IMR-90 (cell line): Measurements from ENCODE around the gene SLAMF1. TPM values are rescaled to one million over a fixed set of nuclear protein-coding genes. Genes with fewer than 3 reads are reported as not detected.

Experiments
- ATAC-seq: fragments of 200-7000 bp; cut with Tn5 transposase; 2 replicates; pipeline ENCODE4 v1.9.1; 2020; ENCODE audit warnings: low read depth, mild to moderate bottlenecking, moderate library complexity
- Bru-seq: library from RNA; stranded (reverse); fragments of 400-500 nt; gene quantifications from one replicate; lab custom pipeline; 2021; lab: Mats Ljungman, UMichigan
- BruChase-seq, 2 experiments: library from RNA; stranded (reverse); fragments of 400-500 nt; gene quantifications; one replicate each; lab custom pipeline; 2021; lab: Mats Ljungman, UMichigan
- BruUV-seq: library from RNA; stranded (reverse); fragments of 400-500 nt; replicated peaks from 2 replicates; lab custom pipeline; 2021; lab: Mats Ljungman, UMichigan
- CTCF ChIA-PET: fragments of 300-600 bp; formaldehyde crosslinking; extraction: SDS; loops from one replicate; lab custom pipeline; 2021; ENCODE audit warnings: antibody characterized with exemption; lab: Yijun Ruan, JAX
- POLR2A ChIA-PET: fragments of 300-600 bp; sonication (Branson Sonifier 250); formaldehyde crosslinking; loops from one replicate; lab custom pipeline; 2022; ENCODE audit warnings: antibody characterized with exemption; ENCODE audit not compliant: unreplicated experiment; lab: Charles Lee
- DNase-seq: peaks from one replicate; pipeline ENCODE4 v3.0.0; 2013
- H2AFZ ChIP-seq: replicated peaks from 2 replicates; pipeline ENCODE3; 2013; ENCODE audit warnings: low read length, mild to moderate bottlenecking; ENCODE audit not compliant: poor library complexity
- H2AK5ac ChIP-seq: 2 replicates; pipeline ENCODE4 v1.6.1; 2013; ENCODE audit warnings: low read depth, low read length, inconsistent platforms
- H2AK9ac ChIP-seq: replicated peaks from 2 replicates; pipeline ENCODE3; 2013; ENCODE audit warnings: mild to moderate bottlenecking, low read depth, low read length, moderate library complexity; ENCODE audit not compliant: poor library complexity
- H2BK120ac ChIP-seq: 2 replicates; pipeline ENCODE4 v1.6.1; 2013; ENCODE audit warnings: low read depth, low read length, inconsistent platforms
- H2BK15ac ChIP-seq: 3 replicates; pipeline ENCODE4 v1.6.1; 2013; ENCODE audit warnings: low read depth, low read length, inconsistent platforms
- H2BK20ac ChIP-seq: 2 replicates; pipeline ENCODE4 v1.6.1; 2013; ENCODE audit warnings: low read depth, mild to moderate bottlenecking, inconsistent platforms, low read length, moderate library complexity
- H2BK5ac ChIP-seq: 2 replicates; pipeline ENCODE4 v1.6.1; 2013; ENCODE audit warnings: mild to moderate bottlenecking, low read depth, low read length, inconsistent platforms; ENCODE audit not compliant: poor library complexity, severe bottlenecking
- H3K14ac ChIP-seq: replicated peaks from 2 replicates; pipeline ENCODE4 v1.6.1; 2013; ENCODE audit warnings: low read depth, low read length, inconsistent platforms
- H3K18ac ChIP-seq: 2 replicates; pipeline ENCODE4 v1.6.1; 2013; ENCODE audit warnings: low read depth, low read length, control low read depth
- H3K23ac ChIP-seq: 2 replicates; pipeline ENCODE4 v1.6.1; 2013; ENCODE audit warnings: low read depth, low read length, inconsistent platforms
- H3K27ac ChIP-seq: 2 replicates; pipeline ENCODE4 v1.5.1; 2013; ENCODE audit warnings: mild to moderate bottlenecking, control low read depth, low read length; ENCODE audit not compliant: insufficient read depth
- H3K27me3 ChIP-seq: 2 replicates; pipeline ENCODE4 v1.6.1; 2013; ENCODE audit warnings: low read length; ENCODE audit not compliant: control insufficient read depth, insufficient read depth
- H3K36me3 ChIP-seq: 2 replicates; pipeline ENCODE4 v1.6.1; 2013; ENCODE audit warnings: low read length, mixed read lengths; ENCODE audit not compliant: control insufficient read depth, insufficient read depth
- H3K4ac ChIP-seq: 2 replicates; pipeline ENCODE4 v1.6.1; 2013; ENCODE audit warnings: low read depth, low read length, inconsistent platforms
- H3K4me1 ChIP-seq: 2 replicates; pipeline ENCODE4 v1.6.1; 2013; ENCODE audit warnings: low read length, mixed read lengths; ENCODE audit not compliant: control insufficient read depth, insufficient read depth
- H3K4me2 ChIP-seq: 2 replicates; pipeline ENCODE4 v1.6.1; 2013; ENCODE audit warnings: low read depth, mild to moderate bottlenecking, control low read depth, low read length, moderate library complexity
- H3K4me3 ChIP-seq: 2 replicates; pipeline ENCODE4 v1.5.1; 2013; ENCODE audit warnings: low read depth, mild to moderate bottlenecking, control low read depth, low read length, moderate library complexity; ENCODE audit not compliant: insufficient read depth
- H3K56ac ChIP-seq: 2 replicates; pipeline ENCODE4 v1.6.1; 2013; ENCODE audit warnings: low read length, inconsistent platforms; ENCODE audit not compliant: insufficient read depth; ENCODE audit errors: extremely low read depth
- H3K79me1 ChIP-seq, 2 experiments: 2 replicates each; pipeline ENCODE4 v1.6.1; 2013; ENCODE audit warnings: low read length in 2 of 2, inconsistent platforms in 1 of 2, low read depth in 1 of 2
- H3K9ac ChIP-seq: 2 replicates; pipeline ENCODE4 v1.6.1; 2013; ENCODE audit warnings: low read depth, low read length, control low read depth
- H3K9me1 ChIP-seq: 2 replicates; pipeline ENCODE4 v1.6.1; 2013; ENCODE audit warnings: low read length, inconsistent platforms; ENCODE audit not compliant: insufficient read depth
- H3K9me3 ChIP-seq: 2 replicates; pipeline ENCODE4 v1.6.1; 2013; ENCODE audit warnings: low read length; ENCODE audit not compliant: control insufficient read depth, insufficient read depth
- H4K20me1 ChIP-seq: 2 replicates; pipeline ENCODE4 v1.6.1; 2013; ENCODE audit warnings: low read length, inconsistent platforms; ENCODE audit not compliant: insufficient read depth
- H4K5ac ChIP-seq: 2 replicates; pipeline ENCODE4 v1.6.1; 2013; ENCODE audit warnings: mild to moderate bottlenecking, low read depth, low read length, control low read depth
- H4K8ac ChIP-seq, 2 experiments: 2 replicates each; pipeline ENCODE4 v1.6.1; 2013; ENCODE audit warnings: low read depth in 2 of 2, low read length in 2 of 2, control low read depth in 1 of 2, inconsistent platforms in 1 of 2
- H4K91ac ChIP-seq: 2 replicates; pipeline ENCODE4 v1.6.1; 2013; ENCODE audit warnings: low read depth, low read length, inconsistent platforms; ENCODE audit not compliant: insufficient read depth
- BHLHE40 ChIP-seq: fragments of 150-350 bp; IDR thresholded peaks from 2 replicates; pipeline ENCODE4 v1.6.1; 2016; ENCODE audit warnings: mild to moderate bottlenecking, low read depth, low read length
- CHD1 ChIP-seq: IDR thresholded peaks from 2 replicates; pipeline ENCODE4 v1.6.1; 2012; ENCODE audit warnings: low read depth, low read length, improper control_type of control experiment
- MAZ ChIP-seq: IDR thresholded peaks from 2 replicates; pipeline ENCODE4 v1.6.1; 2012; ENCODE audit warnings: low read depth, mild to moderate bottlenecking, low read length, improper control_type of control experiment, moderate library complexity, borderline replicate concordance
- MXI1 ChIP-seq: IDR thresholded peaks from 2 replicates; pipeline ENCODE4 v1.6.1; 2012; ENCODE audit warnings: low read depth, mild to moderate bottlenecking, low read length, moderate library complexity, borderline replicate concordance
- NFE2L2 ChIP-seq: fragments of 150-350 bp; IDR thresholded peaks from 2 replicates; pipeline ENCODE4 v1.6.1; 2016; ENCODE audit warnings: low read depth, mild to moderate bottlenecking, low read length
- POLR2A ChIP-seq: IDR thresholded peaks from 2 replicates; pipeline ENCODE4 v1.6.1; 2012; ENCODE audit warnings: mild to moderate bottlenecking, low read depth, low read length
- RAD21 ChIP-seq: IDR thresholded peaks from 2 replicates; pipeline ENCODE4 v1.6.1; 2012; ENCODE audit warnings: low read length, improper control_type of control experiment
- RCOR1 ChIP-seq: IDR thresholded peaks from 2 replicates; pipeline ENCODE4 v1.6.1; 2012; ENCODE audit warnings: mild to moderate bottlenecking, low read length, improper control_type of control experiment; ENCODE audit not compliant: insufficient replicate concordance
- RFX5 ChIP-seq: IDR thresholded peaks from 2 replicates; pipeline ENCODE4 v1.8.0; 2012; ENCODE audit warnings: low read depth, mild to moderate bottlenecking, low read length, moderate library complexity
- WGBS, 2 experiments: methylation state at CpG; one replicate each; pipeline versions ENCODE4 v1.1.5 to v1.1.7; 2013; ENCODE audit warnings: missing lambda C conversion rate in 2 of 2; ENCODE audit not compliant: insufficient read length in 1 of 2; ENCODE audit errors: extremely low coverage in 2 of 2; 5-methylcytosine and 5-hydroxymethylcytosine counted together
- dilution Hi-C: fragments of 300-500 bp; cut with HindIII; formaldehyde crosslinking; loops from one replicate; pipeline ENCODE4 v1.14.3; 2018; ENCODE audit warnings: low sequenced_read_pairs; ENCODE audit not compliant: unreplicated experiment
- in situ Hi-C: fragments of 300-500 bp; cut with MboI; formaldehyde crosslinking; loops from 3 replicates; pipeline ENCODE4 v1.14.3; 2019; ENCODE audit warnings: low sequenced_read_pairs, inconsistent platforms, mixed read lengths
- intact Hi-C: fragments of 100-400 bp; cut with micrococcal nuclease; formaldehyde crosslinking; loops from 2 replicates; pipeline ENCODE4 v1.10.0; 2022
- long read RNA-seq: library from polyadenylated mRNA; unstranded; transcript quantifications from one replicate; pipeline ENCODE4 v2.0.0, GENCODE V29; 2021; ENCODE audit not compliant: unreplicated experiment
- polyA plus RNA-seq, 3 experiments: library from polyadenylated mRNA; depleted of rRNA; stranded (reverse); fragments of >200 nt; gene quantifications; 2 replicates each; pipeline ENCODE4 v1.2.3, GENCODE V29; 2012; ENCODE audit warnings: low replicate concordance in 1 of 3
- total RNA-seq: library from RNA; depleted of rRNA; stranded (reverse); fragments of >200 nt; gene quantifications from 2 replicates; pipeline ENCODE4 v1.2.3, GENCODE V29; 2012; rRNA removed

The SLAMF1 gene, protein sequence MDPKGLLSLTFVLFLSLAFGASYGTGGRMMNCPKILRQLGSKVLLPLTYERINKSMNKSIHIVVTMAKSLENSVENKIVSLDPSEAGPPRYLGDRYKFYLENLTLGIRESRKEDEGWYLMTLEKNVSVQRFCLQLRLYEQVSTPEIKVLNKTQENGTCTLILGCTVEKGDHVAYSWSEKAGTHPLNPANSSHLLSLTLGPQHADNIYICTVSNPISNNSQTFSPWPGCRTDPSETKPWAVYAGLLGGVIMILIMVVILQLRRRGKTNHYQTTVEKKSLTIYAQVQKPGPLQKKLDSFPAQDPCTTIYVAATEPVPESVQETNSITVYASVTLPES
- total RNA-seq (not detected in 2 replicates), polyA plus RNA-seq (2012; rRNA removed) (not detected in 2 replicates), Bru-seq, nascent RNA (not detected), BruChase-seq, experiment 1, labeled RNA remaining after a 6-hour chase (not detected), BruChase-seq, experiment 2, labeled RNA remaining after a 2-hour chase (not detected)
- polyA plus RNA-seq (2012; cell fraction: cytosol; rRNA removed) = not detected in 2 replicates
- not detected in 2 replicates for polyA plus RNA-seq (2012; cell fraction: nucleus; rRNA removed; ENCODE audit: low replicate concordance)
- long read RNA-seq = 0 reads

DNA sequence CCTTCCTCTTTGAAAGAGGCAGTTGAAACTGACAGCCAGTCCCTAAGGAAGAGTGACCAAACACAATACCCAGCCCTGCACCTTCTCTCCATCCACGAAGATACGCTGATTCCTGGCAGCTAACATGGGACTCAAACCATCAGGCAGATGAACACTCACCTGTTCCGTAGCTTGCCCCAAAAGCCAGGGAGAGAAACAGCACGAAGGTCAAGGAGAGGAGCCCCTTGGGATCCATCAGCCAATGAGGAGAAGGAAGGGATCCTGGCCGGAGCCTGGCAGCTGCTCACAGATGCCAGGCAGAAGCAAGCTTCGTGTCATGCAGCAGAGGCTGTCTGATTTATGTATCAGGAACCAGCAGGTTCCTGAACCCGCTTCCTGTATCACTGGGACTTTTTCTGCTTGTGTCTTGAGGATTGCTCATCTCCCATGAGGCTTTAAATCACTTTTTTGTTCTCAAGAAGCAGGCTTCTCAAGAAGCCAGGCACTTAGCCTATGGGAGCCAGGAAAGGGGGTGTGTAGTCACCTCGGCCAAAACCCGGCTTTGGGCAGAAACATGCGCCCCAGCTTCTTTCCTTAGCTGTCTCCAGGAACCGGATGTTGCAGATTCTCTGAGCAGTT, at the start of gene SLAMF1:
Gene SLAMF1, minus strand, starts transcription at position 334 of the 618 bp plus-strand sequence. Its CDS starts 99 bp downstream, at position 235.
- H3K9me1 ChIP-seq = no peaks in the 10 kb centered on the region
- no peak within 1 kb of the TSS for H4K91ac ChIP-seq
- H2BK15ac ChIP-seq = no peak within 1 kb of the TSS
- H2AFZ ChIP-seq = no peak within 1 kb of the TSS
- TF ChIP-seq MAZ = no peak
- no peak for TF ChIP-seq CHD1
- no peak for TF ChIP-seq MXI1
- no peak for TF ChIP-seq RCOR1
- TF ChIP-seq BHLHE40 = no peak
- no peak for TF ChIP-seq POLR2A
- no peak for TF ChIP-seq RAD21
- no peak for TF ChIP-seq RFX5
- no peak for TF ChIP-seq NFE2L2
- H4K20me1 ChIP-seq = no peaks in the 10 kb centered on the region
- no peaks in the 10 kb centered on the region for H3K36me3 ChIP-seq
- no peaks in the 10 kb centered on the region for H3K4me1 ChIP-seq
- CTCF ChIA-PET = interaction anchor here (0.8 kb wide), 2 partner anchors 9 to 16 kb away, joined by 3 read pairs; no protein-coding TSS in a partner anchor
- no peak within 1 kb of the TSS for H4K8ac ChIP-seq
- BruUV-seq = no TSS peak
- no peak within 1 kb of the TSS for H3K9ac ChIP-seq
- in situ Hi-C loops (no loop called here), intact Hi-C loops (no loop called here), dilution Hi-C loops (no loop called here)
- POLR2A ChIA-PET = no interaction called here
- H3K9me3 ChIP-seq = no peaks in the 10 kb centered on the region
- DNase-seq = no peak
- H3K56ac ChIP-seq = no peak within 1 kb of the TSS
- no peak within 1 kb of the TSS for H3K4ac ChIP-seq
- H3K27me3 ChIP-seq = no peaks in the 10 kb centered on the region; the same call in 1 of the 2 replicates
- H3K23ac ChIP-seq = no peak within 1 kb of the TSS
- no peak within 1 kb of the TSS for H3K14ac ChIP-seq
- no peaks in the 10 kb centered on the region for H3K79me1 ChIP-seq
- no peak within 1 kb of the TSS for H2AK5ac ChIP-seq
- no peak within 1 kb of the TSS for H3K18ac ChIP-seq
- ATAC-seq = no peak
- 55% methylated on average over 4 of the region's 11 CpGs; no CpG with 5 or more reads in 1 of the 2 experiments for WGBS, 2 experiments
- H2BK120ac ChIP-seq = no peak within 1 kb of the TSS
- H3K27ac ChIP-seq = no peak within 1 kb of the TSS
- H2BK5ac ChIP-seq = no peak within 1 kb of the TSS
- H2BK20ac ChIP-seq = no peak within 1 kb of the TSS
- H2AK9ac ChIP-seq = no peak within 1 kb of the TSS
- no peak within 1 kb of the TSS for H3K4me3 ChIP-seq
- no peak within 1 kb of the TSS for H4K5ac ChIP-seq
- H3K4me2 ChIP-seq = no peak within 1 kb of the TSS
